HG02678 (cell line): ENCODE measurements around the gene TOLLIP.
"Not testable (repeated sequence)": the region's sequence is repeated elsewhere in the genome, so short reads cannot be mapped to it uniquely, and the experiment has no call there.

ENCODE experiments used
- ATAC-seq: cut with Tn5 transposase; IDR thresholded peaks from one replicate; pipeline ENCODE4 v1.9.1; 2021; ENCODE audit warnings: mild to moderate bottlenecking, moderate library complexity; ENCODE audit not compliant: unreplicated experiment

Gene TOLLIP

DNA sequence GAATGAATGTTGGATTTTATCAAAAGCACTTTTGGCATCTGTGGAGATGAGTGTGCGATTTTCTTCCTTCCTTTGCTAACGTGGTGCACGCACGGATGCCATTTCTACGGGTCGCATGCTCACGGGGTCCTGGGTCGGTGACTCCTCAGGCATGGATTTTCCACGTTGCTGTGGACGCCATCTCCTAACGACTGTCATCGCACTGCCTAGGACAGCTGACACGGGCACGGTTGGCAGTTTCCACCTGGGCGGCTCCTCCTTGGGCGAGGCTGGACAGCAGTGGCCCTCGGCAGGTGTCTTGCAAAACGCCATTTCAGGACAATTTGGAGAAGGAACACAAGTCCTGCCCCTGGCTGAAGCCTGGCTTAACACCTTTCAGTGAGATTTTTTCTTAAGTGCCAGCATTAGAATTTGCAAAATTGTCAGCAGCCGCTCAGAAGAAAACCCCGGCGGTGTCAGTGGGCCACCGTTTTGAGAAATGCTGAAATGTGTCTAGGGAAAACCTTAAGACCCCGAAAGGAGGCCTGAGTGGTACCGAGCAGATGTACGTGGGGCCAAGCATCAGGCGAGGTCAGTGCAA lies 34.7 kb upstream of the TOLLIP start:
- ATAC-seq = no peak

DNA sequence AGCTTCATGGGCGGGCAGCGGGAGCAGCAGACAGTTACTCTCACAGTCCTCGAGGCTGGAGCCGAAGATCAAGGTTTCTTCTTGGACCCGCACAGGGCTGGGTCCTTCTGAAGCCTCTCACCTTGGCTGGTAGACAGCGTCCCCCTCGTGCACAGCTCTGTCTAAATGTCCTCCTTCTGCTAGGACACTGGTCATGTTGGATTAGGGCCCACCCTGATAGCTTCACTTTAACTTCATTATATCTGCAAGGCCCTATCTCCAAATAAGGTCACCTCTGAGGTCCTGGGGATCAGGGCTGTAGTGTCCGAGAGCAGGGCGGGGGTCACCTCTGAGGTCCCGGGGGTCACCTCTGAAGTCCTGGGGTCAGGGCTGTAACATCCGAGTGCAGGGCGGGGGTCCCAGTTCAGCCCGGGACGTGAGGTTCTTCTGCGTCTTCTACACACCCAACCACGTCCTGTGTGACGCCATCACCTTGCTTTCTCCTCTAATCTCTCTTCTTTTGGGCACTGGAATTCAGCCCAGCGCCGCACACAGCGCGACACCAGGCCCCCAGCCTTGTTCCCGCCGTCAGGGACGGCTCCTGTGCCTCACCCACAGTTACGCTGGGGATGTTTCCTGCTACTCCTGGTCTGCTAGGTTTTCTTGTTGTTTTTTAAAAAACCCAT lies 34.1 kb upstream of the TOLLIP start:
- no peak for ATAC-seq

DNA sequence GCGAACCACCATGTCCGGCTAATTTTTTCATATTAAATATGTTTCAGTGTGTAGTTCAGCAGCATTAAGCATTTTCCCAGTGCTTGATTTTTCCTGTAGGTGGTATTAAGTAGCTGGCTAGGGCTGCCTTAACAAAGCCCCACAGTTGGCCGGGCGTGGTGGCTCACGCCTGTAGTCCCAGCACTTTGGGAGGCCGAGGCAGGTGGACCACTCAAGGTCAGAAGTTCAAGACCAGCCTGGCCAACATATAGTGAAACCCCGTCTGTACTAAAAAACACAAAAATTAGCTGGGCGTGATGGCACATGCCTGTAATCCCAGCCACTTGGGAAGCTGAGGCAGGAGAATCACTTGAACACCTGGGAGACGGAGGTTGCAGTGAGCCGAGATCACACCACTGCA lies 33.5 kb upstream of the TOLLIP start:
- ATAC-seq = no peak

DNA sequence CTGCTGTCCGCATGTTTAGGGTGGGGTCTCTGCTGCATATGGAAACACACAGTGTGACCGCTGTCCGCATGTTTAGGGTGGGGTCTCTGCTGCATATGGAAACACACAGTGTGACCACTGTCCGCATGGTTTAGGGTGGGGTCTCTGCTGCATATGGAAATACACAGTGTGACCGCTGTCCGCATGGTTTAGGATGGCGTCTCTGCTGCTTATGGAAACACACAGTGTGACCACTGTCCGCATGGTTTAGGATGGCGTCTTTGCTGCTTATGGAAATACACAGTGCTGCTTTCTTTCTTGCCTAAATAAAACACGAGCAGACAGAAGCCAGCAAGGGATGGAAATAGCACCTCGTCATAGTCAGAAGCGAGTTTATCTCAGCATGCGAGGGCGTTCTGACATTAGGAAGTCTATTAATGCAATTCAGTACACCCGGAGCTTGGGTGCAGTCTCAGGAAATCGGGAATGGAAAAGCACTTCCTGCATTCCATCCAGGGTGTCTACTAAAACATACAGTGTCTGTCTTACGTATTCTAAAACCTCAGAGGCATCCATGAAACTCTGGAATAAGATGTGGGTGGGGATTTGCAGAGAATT lies 32.6 kb upstream of the TOLLIP start:
- ATAC-seq = no peak

DNA sequence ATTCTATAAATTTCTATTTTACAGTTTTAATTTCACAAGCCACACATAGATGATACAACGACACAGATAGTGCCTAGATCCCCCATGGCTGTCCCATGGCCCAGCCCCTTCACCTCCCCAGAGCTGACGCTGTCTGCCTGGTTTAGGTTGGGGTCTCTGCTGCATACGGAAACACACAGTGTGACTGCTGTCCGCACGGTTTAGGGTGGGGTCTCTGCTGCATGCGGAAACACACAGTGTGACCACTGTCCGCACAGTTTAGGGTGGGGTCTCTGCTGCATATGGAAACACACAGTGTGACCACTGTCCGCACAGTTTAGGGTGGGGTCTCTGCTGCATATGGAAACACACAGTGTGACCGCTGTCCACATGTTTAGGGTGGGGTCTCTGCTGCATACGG lies 31.8 kb upstream of the TOLLIP start:
- ATAC-seq = not testable (repeated sequence)

DNA sequence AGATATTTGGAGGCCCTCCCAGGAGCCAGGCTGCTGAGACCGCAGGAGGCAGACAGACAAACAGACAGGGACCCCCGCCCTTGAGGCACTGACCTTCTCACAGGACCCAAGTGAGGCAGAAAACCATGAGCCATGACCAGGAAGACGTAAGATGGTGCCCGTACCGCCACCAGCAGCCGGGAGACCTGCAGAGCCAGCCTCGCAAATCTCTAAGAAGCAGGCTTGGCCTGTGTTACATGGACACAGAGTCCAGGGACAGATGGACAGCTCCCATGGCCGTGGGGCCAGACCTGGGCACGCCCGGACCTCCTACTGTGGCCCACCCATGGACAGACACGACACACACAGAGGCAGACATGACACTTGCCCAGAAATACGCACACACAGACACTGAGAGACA lies 30.7 kb upstream of the TOLLIP start:
- ATAC-seq = no peak

DNA sequence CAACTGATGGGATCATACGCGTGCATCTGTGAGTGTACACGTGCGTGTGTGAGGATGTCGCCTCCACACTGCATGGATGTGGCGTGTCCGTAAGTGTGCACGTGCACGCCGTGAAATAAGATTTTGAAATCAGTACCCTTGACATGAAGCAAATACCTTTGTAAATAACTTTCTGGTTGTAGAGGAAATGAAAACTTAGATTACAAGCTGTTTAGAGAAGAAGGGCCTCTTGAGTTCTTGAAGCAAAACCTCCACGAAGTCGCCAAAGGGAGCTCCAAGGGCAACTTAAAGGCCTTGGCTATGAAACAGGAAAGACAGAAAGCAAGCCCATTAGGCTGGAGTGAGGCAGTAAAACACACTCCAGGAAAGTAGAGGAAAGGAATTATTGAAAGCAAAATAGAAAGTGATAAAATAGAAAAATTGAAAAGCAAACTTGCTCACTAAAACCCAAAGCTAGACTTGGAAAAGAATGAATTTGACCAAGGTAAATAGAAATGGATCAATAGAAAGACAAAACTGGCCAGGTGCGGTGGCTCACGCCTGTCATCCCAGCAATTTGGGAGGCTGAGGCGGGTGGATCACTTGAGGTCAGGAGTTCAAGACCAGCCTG lies 29.7 kb upstream of the TOLLIP start:
- ATAC-seq = no peak

DNA sequence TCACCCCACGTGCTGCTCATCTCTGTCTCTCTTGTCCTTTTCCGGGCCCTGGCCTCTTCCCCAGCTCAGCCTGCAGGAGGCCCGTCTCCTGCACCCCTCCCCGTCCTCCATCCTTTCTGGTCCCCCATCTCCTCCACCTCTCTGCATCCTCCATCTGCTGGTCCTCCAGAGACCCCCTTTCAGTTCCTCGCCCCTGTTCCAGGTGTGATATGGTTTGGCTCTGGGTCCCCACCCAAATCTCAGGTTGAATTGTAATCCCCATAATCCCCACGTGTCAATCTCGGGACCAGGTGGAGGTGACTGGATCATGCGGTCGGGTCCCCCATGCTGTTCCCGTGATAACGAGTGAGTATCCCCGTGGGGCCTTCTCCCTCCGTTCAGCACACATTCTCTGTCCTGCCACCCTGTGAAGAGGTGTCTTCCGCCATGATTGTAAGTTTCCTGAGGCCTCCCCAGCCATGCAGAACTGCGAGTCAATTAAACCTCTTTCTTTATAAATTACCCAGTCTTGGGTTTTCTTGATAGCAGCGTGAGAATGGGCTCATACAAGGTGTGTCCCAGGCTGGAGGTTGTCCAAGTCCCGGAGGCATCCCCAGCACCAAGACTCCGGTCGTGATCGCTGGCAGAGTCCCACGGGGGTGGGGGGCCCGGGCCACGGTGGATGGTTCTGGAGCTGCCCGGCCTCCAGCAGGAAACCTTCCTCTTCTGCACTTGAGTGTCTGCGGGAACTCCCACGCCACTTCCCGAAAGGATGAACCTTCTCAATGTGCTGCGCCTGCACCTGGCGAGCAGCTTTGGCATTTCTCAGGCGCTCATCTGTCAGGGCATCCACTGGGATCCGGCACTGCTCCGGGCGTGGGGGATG lies 29.0 kb upstream of the TOLLIP start:
- no peak for ATAC-seq

DNA sequence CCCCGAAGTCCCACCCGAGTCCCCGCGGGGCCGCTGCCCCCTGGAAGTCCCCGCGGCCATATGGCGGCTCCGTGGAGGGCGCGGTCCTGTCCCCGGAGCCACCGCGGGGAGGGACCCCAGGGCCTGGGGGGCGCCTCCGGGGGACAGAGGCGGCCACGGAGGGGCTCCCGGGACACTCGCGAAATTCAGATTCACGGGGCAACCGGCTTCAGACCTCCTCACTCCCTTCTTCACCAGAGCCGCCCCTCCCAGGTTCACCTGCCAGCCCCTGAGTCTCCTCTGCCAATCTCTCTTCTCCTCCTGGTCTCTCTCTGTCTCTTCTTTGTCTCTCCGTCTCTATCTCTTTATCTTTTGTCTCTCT lies 28.2 kb upstream of the TOLLIP start:
- ATAC-seq = no peak

DNA sequence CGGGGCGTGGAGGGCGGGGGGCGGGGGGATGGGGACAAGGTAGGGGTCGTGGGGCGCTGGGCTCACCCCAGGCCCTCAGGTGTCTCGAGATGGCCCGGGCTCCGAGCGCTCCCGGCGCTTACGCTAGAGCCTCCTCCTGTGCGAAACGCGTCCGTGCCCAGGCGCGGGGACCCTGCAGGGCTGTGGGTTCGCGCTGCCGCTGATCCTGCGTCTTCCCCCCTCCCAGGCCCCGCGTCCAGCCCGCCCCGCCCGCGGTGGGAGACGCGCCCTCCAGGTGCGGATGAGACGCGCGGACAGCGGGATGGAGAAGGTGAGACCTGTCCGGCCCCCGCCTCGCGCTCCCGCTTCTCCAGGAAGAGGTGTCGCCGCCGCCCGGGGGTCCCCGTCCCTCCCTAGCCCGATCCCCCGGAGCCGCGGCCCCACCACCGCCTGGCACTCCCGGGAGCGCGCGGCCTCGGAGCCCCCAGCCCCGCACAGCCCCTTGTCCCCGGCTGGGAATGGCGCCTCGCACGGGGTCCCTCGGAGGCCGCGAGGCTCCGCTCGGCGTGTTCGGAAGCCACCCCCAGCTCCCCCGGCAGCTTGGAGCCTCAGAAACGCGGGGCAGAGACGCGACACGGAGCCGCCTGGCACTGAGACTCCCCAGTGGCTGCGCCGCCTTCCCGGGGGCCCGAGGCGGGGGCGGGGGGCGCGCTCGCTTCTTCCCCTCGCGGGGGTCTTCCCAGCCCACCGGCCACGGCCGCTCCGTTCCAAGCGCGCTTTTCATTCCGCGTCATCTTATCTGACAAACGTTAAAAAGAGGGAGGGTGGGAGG lies 27.6 kb upstream of the TOLLIP start:
- no peak for ATAC-seq

DNA sequence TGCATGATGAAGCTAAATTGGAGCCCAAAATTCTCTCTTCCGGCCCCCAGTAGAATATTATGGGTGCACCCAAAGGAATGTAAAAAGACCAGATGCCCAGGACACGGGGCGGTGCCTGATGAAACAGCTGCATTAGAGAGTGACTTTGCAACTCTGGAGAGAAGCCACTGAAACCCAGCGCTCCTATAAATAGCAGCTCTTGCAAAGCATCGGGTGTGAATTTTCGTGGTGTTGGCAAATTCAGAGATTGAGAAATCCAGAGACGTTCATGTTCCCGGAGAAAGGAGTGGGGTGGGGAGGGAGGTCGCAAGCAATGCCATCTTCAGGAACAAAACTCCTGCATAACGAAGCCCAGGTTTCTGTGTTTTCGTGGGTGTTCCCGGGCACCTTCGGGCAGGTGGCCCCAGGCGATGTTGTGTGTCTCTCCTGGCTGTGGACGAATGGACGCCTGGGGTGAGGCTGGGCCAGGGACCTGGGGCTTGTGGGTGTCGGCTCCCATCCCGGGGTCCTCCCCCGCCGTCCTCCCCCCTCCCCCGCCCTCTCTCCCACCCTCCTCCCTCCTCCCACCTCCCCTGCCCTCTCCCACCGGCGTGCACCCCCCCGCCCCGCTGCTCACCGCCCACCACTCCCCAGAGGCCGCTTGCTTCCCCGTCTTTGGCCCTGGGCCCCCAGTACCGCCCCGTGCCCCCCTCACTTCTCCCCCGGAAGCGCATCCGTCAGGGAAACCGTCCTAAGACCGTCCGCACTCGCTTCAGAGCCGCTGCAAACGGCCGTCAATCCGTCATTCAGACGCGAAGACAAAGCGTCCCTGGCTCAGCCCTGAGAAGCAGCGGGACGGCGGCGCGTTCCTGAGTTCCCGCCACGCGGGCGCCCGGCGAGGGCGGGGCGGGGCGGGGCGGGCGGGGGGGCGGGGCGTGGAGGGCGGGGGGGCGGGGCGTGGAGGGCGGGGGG lies 26.7 kb upstream of the TOLLIP start:
- no peak for ATAC-seq

DNA sequence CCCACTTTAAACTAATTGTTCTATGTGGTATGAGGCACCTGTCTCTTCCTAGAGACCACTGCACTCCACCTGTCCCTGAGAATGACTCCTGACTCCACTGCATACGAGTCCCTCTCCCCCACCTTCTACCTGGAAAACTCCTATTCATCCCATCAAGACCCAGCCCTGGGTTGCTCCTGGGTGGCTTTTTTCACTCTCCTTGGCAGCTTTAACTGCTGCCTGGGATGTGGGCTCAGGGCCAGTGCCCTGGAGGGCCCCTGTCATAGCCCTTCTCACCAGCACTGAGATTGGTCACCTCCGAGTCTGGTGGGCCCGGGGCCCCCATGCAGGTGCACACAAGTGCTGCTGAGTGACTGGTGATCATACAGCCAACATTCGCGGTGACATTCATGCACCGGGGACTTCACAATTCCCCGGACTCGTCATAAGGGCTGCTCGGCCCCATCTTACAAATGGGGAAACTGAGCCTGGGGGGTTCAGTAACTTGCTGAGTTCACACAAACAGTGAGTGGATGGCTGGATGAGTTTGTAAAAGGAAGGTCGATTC lies 25.9 kb upstream of the TOLLIP start:
- no peak for ATAC-seq

DNA sequence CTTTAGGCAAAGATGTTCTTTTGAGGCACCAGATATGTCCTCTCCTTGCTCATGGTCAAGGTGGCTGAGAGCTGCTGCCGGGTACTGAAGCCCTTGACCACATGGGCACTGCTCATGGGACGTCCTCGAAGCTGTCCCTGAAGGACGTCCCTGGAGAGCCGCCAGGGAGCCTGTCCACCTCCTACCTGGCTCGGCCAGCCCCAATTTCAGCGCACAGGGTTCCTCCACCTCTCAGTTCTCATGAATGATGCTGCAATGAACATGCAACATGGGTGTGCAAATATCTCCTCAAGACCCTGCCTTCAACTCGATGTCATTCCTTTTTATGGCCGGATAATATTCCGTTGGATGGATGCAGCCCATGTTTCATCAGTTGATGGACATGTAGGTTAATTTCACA lies 24.4 kb upstream of the TOLLIP start:
- ATAC-seq = no peak

DNA sequence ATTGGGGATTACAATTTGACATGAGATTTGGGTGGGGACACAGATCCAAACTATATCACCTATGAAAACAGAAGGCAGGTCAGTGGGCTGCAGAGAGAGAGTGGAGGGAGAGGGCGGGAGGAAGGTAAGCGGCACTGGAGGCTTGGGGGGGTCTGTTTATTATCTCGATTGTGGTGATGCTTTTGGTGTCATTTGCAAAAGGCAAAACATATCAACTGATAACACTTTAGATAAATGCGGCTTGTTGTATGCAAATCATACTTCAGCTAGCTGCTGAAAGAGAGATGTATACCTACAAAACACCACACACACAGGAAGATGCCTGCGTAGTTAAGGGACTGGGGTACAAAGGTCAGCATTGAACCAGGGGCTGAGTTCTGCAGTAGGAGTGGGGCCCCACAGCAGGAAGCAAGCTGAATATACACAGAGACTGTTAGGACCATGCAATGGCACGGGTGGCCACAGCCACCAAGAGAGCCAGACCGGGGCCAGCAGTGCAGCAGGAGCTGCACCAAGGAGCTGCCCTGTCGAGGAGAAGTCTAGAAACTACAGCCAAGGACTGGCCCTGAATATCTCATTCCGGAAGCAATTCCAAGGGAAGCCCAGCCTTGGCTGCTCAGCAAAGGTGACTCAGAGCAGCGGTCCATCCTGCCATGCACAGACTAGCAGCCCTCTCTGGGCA lies 23.8 kb upstream of the TOLLIP start:
- no peak for ATAC-seq

DNA sequence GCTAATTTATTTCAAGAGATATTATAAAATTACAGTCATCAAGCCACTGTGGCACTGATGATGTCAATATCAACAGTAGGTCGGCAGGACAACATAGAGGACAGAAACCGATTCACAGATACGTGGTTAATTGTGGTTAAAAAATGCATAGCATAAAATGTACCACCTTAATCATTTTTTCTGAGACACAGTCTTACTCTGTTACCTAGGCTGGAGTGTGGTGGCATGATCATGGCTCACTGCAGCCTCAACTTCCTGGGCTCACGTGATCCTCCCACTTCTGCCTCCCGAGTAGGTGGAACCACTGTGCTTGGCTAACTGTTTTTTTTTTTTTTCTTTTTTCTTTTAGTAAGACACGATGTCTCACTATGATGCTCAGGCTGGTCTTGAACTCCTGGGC lies 21.0 kb upstream of the TOLLIP start:
- ATAC-seq = no peak

DNA sequence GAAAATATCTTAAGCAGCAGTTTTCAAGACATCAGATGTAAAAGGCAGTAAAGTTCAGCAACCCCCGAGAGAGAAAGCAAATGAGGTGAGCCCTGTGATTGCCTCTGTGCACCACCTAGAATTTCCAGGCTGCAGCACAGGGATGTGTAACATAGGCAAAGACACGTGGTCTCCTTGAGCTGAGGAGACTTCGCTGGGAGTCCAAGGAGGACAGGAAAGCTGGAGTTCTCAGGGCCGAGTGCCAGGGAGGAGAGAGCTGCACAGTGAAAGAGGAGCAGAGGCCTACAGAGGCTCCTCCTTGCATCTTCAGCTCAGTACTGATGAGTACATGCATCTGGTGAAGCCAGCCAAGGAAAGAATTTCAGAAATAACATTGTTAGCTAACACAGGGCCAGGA lies 17.6 kb upstream of the TOLLIP start:
- no peak for ATAC-seq

DNA sequence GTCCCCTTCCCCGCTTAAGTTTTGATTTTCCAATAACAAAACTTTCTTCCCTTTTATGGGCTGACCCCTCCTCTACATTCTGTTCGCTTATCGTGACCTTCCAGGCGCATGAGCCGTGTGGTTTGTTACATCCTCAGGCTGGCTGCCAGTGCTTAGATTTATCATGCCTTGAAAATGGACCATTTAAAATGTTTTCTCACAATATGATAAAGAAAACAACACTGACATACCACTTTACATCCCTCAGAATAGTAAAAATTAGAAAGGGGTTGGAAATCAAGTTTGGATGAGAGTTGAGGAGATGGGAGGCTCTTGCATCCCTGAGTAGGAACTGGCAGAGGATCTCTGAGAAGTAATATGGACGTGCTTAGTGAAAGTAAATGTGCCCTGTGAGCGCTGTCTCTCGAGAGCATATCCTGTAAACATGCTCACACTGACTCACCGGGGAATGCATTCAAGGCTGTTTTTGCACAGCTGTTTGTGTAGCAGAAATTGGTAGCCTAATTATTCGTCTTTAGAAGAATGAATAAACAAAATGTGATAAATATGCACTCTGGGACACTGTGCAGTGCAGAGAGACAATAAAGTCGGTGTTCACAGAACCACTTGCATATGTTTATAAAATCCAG lies 17.1 kb upstream of the TOLLIP start:
- no peak for ATAC-seq

DNA sequence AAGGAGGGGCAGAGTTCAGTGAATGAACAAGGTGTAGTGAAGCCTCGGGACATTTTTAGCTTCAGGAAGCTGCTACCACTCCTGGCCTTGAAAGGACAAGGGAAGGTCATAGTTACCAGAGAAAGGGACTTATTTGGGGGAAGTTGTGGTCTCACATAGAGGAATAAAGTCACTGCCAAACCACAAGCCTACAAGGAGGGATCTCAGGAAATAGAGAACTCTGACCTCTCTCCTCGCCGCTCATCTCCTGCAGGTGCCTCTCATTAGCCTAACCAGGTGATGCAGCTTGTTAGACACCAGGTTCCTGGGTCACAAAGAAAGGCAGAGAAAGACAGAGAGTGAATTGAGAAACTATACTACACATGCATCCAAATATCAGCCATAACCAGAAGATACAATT lies 14.3 kb upstream of the TOLLIP start:
- no peak for ATAC-seq
